HepG2 (cell line): ENCODE results near the gene GJA3. TPM values are rescaled to one million over a fixed set of nuclear protein-coding genes. Genes with fewer than 3 reads are reported as not detected.

ENCODE experiments used
- KDM6A ChIP-seq: IDR thresholded peaks from 2 replicates; pipeline ENCODE4 v1.6.1; 2016; ENCODE audit warnings: low read depth
- PAF1 ChIP-seq: IDR thresholded peaks from 2 replicates; pipeline ENCODE4 v1.6.1; 2016; ENCODE audit warnings: missing genetic modification reagents, missing compliant biosample characterization
- POLR2A ChIP-seq, 2 experiments: IDR thresholded peaks; 2 replicates each; pipeline ENCODE4 v1.6.1; 2011; ENCODE audit warnings: low read depth in 2 of 2, low read length in 2 of 2, mild to moderate bottlenecking in 1 of 2, moderate library complexity in 1 of 2; ENCODE audit not compliant: insufficient read depth in 1 of 2
- RFXAP ChIP-seq: sonication (generic); formaldehyde crosslinking; IDR thresholded peaks from 2 replicates; pipeline ENCODE4 v1.4.0; 2020; ENCODE audit warnings: missing genetic modification reagents, borderline replicate concordance
- ZEB1 ChIP-seq: IDR thresholded peaks from 2 replicates; pipeline ENCODE4 v1.6.1; 2012; ENCODE audit warnings: mild to moderate bottlenecking, low read depth, inconsistent platforms; ENCODE audit not compliant: insufficient replicate concordance
- ZNF567 ChIP-seq: sonication (generic); formaldehyde crosslinking; IDR thresholded peaks from 2 replicates; pipeline ENCODE4 v1.8.1; 2023; ENCODE audit warnings: mild to moderate bottlenecking, missing genetic modification reagents, borderline replicate concordance
- polyA plus RNA-seq, 8 experiments: library from polyadenylated mRNA; depleted of rRNA in 3 of 8; stranded (reverse) in 7 of 8; unstranded in 1 of 8; fragments of >200 nt; fragmentation: Illumina TruSeq in 4 of 8; extraction: Trizol in 4 of 8; gene quantifications; 2 replicates each; pipeline versions ENCODE4 v1.2.1 to v1.2.3, GENCODE V29; 2011 to 2016; ENCODE audit warnings: low read depth in 4 of 8, missing spikeins in 1 of 8, mixed read lengths in 1 of 8; ENCODE audit not compliant: insufficient read depth in 1 of 8
- total RNA-seq, 5 experiments: library from RNA; depleted of rRNA; stranded (reverse); fragments of >200 nt; fragmentation: Illumina TruSeq; extraction: Trizol; gene quantifications; 2 replicates each; pipeline ENCODE4 v1.2.3, GENCODE V29; 2016; ENCODE audit warnings: low read depth in 1 of 5
- TF ChIP-seq, protein P1 (sequence below): sonication (generic); formaldehyde crosslinking; IDR thresholded peaks from 2 replicates; pipeline ENCODE4 v1.4.0; 2020; ENCODE audit warnings: missing genetic modification reagents
- TF ChIP-seq, protein P2 (sequence below): sonication (generic); formaldehyde crosslinking; IDR thresholded peaks from 2 replicates; pipeline ENCODE4 v1.4.0; 2020; ENCODE audit warnings: missing genetic modification reagents
- TF ChIP-seq, protein P3 (sequence below): IDR thresholded peaks from 2 replicates; pipeline ENCODE4 v1.6.1; 2016; ENCODE audit warnings: mild to moderate bottlenecking
- TF ChIP-seq, protein P4 (sequence below): sonication (generic); formaldehyde crosslinking; IDR thresholded peaks from 2 replicates; pipeline ENCODE4 v1.4.0; 2020; ENCODE audit warnings: missing genetic modification reagents, borderline replicate concordance
- TF ChIP-seq, protein P5 (sequence below): sonication (generic); formaldehyde crosslinking; IDR thresholded peaks from 2 replicates; pipeline ENCODE4 v1.4.0; 2020; ENCODE audit warnings: missing genetic modification reagents, mild to moderate bottlenecking, borderline replicate concordance
- TF ChIP-seq, protein P6 (sequence below): sonication (generic); formaldehyde crosslinking; IDR thresholded peaks from 2 replicates; pipeline ENCODE4 v1.8.0; 2022; ENCODE audit warnings: missing genetic modification reagents, mild to moderate bottlenecking, moderate library complexity, borderline replicate concordance

The GJA3 gene
- total and polyA plus RNA-seq, 2 of the 13 experiments (the other 11 are each of a cell fraction or from before 2014, with no cell fraction given), result 0.04 TPM

DNA sequence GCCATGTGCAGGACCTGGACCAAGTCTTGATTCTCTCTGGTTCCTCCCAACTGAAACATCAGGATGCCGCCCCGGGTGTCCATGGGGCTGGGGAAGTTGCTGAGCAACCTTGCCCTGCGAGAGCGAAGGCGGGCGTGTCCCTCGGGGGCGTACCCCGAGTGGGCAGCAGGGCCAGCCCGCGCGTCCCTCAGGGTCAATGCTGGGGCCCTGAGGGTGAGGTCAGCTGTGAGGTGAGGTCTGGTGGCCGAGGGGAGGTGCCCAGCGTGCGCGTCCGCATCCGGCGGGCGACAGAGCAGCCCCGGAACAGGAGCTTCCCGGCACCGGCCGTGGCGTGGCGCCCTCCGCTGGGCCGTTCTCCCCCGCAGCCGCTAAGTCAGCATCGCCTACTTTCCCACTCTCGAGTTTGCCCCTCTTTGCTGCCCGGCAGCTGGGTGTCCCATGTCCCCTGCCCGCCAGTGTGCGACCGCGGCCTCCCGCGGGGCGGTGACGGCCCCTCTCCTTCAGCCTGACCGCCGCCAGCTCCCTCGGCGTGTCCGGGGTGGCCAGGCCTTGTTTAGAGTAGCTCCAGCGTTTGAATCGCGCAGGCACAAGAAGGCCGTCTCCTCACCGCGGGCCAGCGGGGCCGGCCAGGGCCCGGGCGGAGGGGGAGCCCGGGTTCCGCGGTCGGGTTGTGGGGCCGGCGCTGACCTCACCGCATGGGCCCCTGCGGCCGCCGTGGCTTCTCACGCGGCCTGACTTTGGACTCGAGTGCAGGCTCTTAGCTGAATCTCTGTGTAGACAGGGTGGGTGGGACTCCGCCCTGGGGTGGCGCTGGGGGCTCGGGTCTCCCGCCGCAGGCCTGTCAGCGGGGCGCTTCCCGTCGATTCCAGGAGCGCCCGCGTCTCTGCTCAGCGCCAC is 33.0 kb downstream of the GJA3 start (continued):
- peak; percentile 89; the same call in 1 of the 2 replicates for TF ChIP-seq ZNF567 (CRISPR knock-in tag)
- TF ChIP-seq, protein P1, sequence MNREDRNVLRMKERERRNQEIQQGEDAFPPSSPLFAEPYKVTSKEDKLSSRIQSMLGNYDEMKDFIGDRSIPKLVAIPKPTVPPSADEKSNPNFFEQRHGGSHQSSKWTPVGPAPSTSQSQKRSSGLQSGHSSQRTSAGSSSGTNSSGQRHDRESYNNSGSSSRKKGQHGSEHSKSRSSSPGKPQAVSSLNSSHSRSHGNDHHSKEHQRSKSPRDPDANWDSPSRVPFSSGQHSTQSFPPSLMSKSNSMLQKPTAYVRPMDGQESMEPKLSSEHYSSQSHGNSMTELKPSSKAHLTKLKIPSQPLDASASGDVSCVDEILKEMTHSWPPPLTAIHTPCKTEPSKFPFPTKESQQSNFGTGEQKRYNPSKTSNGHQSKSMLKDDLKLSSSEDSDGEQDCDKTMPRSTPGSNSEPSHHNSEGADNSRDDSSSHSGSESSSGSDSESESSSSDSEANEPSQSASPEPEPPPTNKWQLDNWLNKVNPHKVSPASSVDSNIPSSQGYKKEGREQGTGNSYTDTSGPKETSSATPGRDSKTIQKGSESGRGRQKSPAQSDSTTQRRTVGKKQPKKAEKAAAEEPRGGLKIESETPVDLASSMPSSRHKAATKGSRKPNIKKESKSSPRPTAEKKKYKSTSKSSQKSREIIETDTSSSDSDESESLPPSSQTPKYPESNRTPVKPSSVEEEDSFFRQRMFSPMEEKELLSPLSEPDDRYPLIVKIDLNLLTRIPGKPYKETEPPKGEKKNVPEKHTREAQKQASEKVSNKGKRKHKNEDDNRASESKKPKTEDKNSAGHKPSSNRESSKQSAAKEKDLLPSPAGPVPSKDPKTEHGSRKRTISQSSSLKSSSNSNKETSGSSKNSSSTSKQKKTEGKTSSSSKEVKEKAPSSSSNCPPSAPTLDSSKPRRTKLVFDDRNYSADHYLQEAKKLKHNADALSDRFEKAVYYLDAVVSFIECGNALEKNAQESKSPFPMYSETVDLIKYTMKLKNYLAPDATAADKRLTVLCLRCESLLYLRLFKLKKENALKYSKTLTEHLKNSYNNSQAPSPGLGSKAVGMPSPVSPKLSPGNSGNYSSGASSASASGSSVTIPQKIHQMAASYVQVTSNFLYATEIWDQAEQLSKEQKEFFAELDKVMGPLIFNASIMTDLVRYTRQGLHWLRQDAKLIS (CRISPR knock-in tag), result no peak; the same call in 1 of the 2 replicates
- peak; percentile 70 to 76 for TF ChIP-seq POLR2A (IDR thresholded peaks at IDR 0.05; ENCODE audit: insufficient read depth in 1 of 2, low read depth in 2 of 2, low read length in 2 of 2)
- TF ChIP-seq, protein P2, sequence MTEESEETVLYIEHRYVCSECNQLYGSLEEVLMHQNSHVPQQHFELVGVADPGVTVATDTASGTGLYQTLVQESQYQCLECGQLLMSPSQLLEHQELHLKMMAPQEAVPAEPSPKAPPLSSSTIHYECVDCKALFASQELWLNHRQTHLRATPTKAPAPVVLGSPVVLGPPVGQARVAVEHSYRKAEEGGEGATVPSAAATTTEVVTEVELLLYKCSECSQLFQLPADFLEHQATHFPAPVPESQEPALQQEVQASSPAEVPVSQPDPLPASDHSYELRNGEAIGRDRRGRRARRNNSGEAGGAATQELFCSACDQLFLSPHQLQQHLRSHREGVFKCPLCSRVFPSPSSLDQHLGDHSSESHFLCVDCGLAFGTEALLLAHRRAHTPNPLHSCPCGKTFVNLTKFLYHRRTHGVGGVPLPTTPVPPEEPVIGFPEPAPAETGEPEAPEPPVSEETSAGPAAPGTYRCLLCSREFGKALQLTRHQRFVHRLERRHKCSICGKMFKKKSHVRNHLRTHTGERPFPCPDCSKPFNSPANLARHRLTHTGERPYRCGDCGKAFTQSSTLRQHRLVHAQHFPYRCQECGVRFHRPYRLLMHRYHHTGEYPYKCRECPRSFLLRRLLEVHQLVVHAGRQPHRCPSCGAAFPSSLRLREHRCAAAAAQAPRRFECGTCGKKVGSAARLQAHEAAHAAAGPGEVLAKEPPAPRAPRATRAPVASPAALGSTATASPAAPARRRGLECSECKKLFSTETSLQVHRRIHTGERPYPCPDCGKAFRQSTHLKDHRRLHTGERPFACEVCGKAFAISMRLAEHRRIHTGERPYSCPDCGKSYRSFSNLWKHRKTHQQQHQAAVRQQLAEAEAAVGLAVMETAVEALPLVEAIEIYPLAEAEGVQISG (CRISPR knock-in tag), result peak; percentile 91
- TF ChIP-seq, protein P3, sequence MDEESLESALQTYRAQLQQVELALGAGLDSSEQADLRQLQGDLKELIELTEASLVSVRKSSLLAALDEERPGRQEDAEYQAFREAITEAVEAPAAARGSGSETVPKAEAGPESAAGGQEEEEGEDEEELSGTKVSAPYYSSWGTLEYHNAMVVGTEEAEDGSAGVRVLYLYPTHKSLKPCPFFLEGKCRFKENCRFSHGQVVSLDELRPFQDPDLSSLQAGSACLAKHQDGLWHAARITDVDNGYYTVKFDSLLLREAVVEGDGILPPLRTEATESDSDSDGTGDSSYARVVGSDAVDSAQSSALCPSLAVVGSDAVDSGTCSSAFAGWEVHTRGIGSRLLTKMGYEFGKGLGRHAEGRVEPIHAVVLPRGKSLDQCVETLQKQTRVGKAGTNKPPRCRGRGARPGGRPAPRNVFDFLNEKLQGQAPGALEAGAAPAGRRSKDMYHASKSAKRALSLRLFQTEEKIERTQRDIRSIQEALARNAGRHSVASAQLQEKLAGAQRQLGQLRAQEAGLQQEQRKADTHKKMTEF, result peak; percentile 81; the same call in 1 of the 2 replicates
- 0 out of 2 replicates have a peak, but pooled peaks have one; percentile 14 for TF ChIP-seq KDM6A
- TF ChIP-seq, protein P4, sequence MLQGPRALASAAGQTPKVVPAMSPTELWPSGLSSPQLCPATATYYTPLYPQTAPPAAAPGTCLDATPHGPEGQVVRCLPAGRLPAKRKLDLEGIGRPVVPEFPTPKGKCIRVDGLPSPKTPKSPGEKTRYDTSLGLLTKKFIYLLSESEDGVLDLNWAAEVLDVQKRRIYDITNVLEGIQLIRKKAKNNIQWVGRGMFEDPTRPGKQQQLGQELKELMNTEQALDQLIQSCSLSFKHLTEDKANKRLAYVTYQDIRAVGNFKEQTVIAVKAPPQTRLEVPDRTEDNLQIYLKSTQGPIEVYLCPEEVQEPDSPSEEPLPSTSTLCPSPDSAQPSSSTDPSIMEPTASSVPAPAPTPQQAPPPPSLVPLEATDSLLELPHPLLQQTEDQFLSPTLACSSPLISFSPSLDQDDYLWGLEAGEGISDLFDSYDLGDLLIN, result no peak
- TF ChIP-seq, protein P5, sequence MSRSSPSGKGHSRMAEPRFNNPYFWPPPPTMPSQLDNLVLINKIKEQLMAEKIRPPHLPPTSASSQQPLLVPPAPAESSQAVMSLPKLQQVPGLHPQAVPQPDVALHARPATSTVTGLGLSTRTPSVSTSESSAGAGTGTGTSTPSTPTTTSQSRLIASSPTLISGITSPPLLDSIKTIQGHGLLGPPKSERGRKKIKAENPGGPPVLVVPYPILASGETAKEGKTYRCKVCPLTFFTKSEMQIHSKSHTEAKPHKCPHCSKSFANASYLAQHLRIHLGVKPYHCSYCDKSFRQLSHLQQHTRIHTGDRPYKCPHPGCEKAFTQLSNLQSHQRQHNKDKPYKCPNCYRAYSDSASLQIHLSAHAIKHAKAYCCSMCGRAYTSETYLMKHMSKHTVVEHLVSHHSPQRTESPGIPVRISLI (CRISPR knock-in tag), result no peak; the same call in none of the 2 replicates
- no peak for TF ChIP-seq PAF1 (CRISPR knock-in tag)
- TF ChIP-seq ZEB1, result no peak
- TF ChIP-seq RFXAP (CRISPR knock-in tag), result no peak; the same call in 1 of the 2 replicates
- TF ChIP-seq, protein P6, sequence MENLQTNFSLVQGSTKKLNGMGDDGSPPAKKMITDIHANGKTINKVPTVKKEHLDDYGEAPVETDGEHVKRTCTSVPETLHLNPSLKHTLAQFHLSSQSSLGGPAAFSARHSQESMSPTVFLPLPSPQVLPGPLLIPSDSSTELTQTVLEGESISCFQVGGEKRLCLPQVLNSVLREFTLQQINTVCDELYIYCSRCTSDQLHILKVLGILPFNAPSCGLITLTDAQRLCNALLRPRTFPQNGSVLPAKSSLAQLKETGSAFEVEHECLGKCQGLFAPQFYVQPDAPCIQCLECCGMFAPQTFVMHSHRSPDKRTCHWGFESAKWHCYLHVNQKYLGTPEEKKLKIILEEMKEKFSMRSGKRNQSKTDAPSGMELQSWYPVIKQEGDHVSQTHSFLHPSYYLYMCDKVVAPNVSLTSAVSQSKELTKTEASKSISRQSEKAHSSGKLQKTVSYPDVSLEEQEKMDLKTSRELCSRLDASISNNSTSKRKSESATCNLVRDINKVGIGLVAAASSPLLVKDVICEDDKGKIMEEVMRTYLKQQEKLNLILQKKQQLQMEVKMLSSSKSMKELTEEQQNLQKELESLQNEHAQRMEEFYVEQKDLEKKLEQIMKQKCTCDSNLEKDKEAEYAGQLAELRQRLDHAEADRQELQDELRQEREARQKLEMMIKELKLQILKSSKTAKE, result 0 out of 2 replicates have a peak, but pooled peaks have one; percentile 20
